CD4-positive, alpha-beta T cell treated with Interleukin-4 for 1 hour (primary cell): ENCODE results near the gene TIAL1.

Source experiments
- DNase-seq, 2 donors: peaks; one replicate each; pipeline ENCODE4 v3.0.0-alpha.2; 2020 to 2022

TIAL1 gene

GRCh38 chr10:119526621-119527592 lies 69.9 kb downstream of the TIAL1 start:
- DNase-seq: no peak

- DNase-seq: no peak
Observed at GRCh38 chr10:119526149-119526548, 70.6 kb downstream of the TIAL1 start.

GRCh38 chr10:119525116-119525515 lies 71.6 kb downstream of the TIAL1 start:
- no peak for DNase-seq

- DNase-seq: no peak
Observed at GRCh38 chr10:119524720-119525070, 72.1 kb downstream of the TIAL1 start.

- no peak for DNase-seq
Observed at GRCh38 chr10:119523895-119524719, 72.7 kb downstream of the TIAL1 start.
